Ovary (tissue), 3 donors: ENCODE measurements around the gene ZNF263.

Experiments
- EP300 ChIP-seq: sonication (generic); formaldehyde crosslinking; IDR thresholded peaks from one replicate; pipeline ENCODE4 v1.6.1; 2017; ENCODE audit warnings: antibody characterized with exemption
- POLR2A ChIP-seq: fragments of 450-650 bp; IDR thresholded peaks from one replicate; pipeline ENCODE4 v1.6.1; 2017; ENCODE audit warnings: antibody characterized with exemption, mild to moderate bottlenecking, moderate library complexity
- TF ChIP-seq, protein P1 (sequence below), 3 donors: fragments of 450-650 bp in 2 of 3; fragments of 200-600 bp in 1 of 3; IDR thresholded peaks; one replicate each; pipeline versions ENCODE4 v1.5.1 to v1.8.0; 2016 to 2022; ENCODE audit warnings: antibody characterized with exemption in 3 of 3, mild to moderate bottlenecking in 1 of 3
- donor health status: DM: no; HTN: no; CAD: no.

DNA sequence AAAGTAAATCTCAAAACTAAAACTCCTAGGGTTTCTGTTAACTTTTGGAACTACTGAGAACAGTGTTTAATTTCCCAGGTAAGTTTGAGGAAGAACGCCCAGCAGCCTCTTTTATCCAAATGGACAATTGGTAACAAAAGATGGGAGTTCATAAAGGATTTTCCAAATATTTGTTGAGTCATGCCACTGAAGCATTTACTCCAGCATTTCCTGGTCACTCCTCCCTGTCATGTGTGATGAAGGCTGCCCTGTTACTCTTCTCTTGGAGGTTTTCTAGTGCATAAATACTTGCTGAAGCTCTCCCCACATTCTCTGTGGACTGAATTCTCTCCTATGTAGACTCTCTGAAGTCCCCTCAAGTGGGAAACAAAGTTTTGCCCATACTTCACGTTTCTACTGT is 38.5 kb downstream of the ZNF263 start:
- TF ChIP-seq, protein P1, sequence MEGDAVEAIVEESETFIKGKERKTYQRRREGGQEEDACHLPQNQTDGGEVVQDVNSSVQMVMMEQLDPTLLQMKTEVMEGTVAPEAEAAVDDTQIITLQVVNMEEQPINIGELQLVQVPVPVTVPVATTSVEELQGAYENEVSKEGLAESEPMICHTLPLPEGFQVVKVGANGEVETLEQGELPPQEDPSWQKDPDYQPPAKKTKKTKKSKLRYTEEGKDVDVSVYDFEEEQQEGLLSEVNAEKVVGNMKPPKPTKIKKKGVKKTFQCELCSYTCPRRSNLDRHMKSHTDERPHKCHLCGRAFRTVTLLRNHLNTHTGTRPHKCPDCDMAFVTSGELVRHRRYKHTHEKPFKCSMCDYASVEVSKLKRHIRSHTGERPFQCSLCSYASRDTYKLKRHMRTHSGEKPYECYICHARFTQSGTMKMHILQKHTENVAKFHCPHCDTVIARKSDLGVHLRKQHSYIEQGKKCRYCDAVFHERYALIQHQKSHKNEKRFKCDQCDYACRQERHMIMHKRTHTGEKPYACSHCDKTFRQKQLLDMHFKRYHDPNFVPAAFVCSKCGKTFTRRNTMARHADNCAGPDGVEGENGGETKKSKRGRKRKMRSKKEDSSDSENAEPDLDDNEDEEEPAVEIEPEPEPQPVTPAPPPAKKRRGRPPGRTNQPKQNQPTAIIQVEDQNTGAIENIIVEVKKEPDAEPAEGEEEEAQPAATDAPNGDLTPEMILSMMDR (IDR thresholded peaks at IDR 0.05): no peak
- no peak for TF ChIP-seq POLR2A
- no peak for TF ChIP-seq EP300
